Activated CD4-positive, CD25-positive, alpha-beta regulatory T cell treated with anti-CD3 and anti-CD28 coated beads, Interleukin-2, amount 50 U/mL, for 24 hours (primary cell): ENCODE results near the gene TMEM88.
"Not testable (repeated sequence)": the region's sequence is repeated elsewhere in the genome, so short reads cannot be mapped to it uniquely, and the experiment has no call there.

Experiments used
- ATAC-seq, 2 donors: fragments of 150-1000 bp; cut with Tn5 transposase; one replicate each; pipeline ENCODE4 v1.10.0; 2021; ENCODE audit warnings: mild to moderate bottlenecking in 1 of 2, moderate library complexity in 1 of 2

TMEM88 gene, protein sequence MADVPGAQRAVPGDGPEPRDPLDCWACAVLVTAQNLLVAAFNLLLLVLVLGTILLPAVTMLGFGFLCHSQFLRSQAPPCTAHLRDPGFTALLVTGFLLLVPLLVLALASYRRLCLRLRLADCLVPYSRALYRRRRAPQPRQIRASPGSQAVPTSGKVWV

DNA sequence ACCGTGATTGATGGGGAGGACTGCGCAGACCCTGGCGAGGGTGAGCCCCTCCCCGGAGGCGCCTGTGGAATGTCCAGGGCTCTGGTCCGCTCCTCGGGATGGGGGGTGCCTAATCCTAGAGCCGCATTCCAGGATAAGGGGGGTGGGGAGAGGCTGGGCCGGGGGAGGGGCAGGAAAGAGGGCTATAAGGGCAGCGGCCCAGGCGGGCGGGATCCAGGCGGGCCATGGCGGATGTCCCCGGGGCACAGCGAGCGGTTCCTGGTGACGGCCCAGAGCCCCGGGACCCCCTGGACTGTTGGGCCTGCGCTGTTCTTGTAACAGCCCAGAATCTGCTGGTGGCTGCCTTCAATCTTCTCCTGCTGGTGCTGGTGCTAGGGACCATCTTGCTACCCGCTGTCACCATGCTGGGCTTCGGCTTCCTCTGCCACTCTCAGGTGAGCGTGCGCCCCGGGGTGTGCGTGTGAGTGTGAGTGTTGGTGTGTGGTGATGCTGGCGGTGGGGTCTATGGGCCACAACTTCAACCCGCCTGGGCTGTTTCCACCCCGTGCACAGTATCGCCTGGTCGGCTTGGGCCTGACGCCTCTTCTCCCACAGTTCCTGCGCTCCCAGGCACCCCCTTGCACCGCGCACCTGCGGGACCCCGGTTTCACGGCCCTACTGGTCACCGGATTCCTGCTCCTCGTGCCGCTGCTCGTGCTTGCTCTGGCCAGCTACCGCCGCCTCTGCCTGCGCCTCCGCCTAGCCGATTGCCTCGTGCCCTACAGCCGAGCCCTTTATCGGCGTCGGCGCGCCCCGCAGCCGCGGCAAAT, at the start of gene TMEM88:
TMEM88 (plus strand) TSS at position 216 of the 809 bp plus-strand sequence; CDS start at position 225, 9 bp downstream.
- ATAC-seq: no peak

DNA sequence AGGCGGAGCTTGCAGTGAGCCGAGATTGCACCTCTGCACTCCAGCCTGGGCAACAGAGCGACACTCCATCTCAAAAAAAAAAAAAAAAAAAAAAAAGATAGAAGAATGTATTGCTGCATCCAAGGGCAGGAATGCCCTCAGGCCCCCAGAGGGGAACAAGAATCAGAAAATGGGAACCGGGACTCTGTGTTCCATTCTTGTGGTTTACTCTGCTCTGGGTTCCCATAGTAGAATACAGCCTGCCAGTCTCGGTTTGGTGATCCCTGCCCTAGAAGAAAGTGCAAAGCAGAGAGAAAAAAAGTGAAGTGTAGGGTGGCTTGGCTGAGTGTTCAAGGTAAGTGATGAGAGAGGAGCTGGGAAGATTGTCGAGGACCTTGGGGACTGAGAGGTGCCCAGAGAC, 48.3 kb upstream of the TMEM88 start:
- no peak for ATAC-seq

DNA sequence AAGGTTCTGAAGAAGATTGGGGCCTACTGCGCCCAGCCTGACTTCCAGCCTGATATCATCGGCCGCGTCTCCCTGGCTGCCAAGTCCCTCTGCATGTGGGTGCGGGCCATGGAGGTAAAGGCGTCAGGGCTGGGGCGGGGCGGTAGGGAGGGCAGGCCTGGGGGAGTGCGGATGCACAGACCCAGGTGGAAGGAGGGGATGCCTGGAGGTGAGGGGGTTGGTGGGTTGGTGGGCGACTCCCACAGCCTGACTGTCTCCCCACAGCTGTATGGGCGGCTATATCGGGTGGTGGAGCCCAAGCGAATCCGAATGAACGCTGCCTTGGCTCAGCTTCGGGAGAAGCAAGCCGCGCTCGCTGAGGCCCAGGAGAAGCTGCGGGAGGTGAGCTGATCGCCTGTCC, 47.7 kb upstream of the TMEM88 start:
- no peak for ATAC-seq

DNA sequence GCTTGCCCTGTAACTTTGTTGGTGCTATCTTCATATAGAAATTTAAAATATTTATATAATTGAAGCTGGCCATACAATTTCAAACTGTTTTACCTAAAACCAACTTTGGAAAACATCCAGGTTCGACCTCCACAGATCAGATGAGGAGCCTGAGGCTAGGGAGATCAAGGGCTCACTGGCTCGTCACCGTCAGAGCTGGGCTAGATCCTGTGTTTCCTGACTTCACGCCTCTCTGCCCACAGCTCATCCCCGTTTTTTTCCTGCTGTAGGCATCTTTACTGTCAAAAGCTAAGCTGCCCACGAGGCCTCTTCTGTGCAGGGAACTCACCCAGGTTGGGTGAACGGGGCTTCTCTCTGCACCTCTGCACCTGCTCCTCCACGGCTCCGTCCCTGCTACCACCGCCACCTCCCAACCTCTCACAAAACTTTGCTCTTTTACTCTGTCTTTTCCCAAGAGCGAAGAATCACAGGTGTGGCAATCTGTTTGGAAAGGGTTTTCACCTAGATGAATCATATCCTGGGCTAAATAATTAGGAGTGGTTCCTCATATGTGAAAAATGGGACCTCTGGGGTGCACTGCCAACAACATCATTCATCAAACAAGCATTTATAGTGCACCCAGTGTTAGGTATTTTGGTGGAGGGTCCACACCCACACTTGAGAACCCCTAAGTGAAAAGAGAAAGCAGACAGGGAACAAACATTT, 45.6 kb upstream of the TMEM88 start:
- no peak for ATAC-seq

DNA sequence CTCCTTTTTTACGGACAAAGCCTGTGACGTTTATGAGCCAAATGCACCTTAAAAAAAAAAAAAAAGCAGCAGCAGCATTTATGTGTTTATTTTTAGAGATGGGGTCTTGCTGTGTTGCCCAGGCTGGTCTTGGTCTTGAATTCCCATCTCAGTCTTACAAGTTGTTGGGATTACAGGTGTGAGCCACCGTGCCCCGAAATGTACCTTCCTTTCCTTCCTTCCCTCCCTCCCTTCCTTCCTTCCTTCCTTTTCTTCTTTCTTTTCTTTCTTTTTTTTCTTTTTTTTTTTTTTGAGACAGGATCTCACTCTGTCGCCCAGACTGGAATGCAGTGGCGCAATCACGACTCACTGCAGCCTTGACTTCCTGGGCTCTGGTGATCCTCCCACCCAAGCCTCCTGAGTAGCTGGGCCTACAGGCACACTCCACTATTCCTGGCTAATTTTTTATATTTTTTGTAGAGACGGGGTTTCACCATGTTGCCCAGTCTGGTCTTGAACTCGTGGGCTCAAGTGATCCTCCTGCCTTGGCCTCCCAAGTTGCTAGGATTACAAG, 45.0 kb upstream of the TMEM88 start:
- not testable (repeated sequence) for ATAC-seq

DNA sequence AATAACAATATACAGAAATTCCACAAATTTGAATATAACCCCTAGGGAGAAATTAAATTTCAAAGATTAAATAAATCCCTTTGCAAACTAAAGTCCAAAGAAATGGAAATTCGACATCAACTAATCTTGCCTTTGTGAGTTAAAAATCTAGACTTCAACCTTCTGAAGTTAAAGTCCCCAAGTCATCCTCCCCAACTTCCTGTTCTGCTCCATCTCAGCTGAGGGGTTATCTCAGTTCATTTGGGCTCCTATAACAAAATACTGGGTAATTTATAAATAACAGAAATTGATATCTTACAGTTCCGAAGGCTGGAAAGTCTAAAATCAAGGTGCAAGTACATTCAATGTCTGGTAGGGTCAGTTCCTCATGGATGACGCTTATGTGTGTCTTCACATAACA, 43.6 kb upstream of the TMEM88 start:
- ATAC-seq: no peak

DNA sequence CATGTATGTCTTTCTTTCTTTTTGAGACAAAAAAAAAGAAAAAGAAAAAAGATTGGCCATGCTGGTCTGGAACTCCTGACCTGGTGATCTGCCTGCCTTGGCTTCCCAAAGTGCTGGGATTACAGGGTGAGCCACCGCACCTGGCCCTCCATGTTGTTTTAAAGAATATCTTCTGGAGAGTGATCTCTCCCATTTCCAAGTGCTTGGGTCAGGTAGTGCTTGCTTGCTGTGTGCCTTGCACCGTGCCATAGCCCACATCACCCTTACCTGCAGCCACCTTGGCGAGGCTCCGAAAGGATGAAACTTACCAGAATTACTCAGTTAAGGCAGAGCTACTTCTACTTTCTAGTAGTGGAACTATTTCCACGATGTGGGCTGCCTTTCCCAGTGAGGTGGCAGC, 39.9 kb upstream of the TMEM88 start:
- ATAC-seq: no peak

DNA sequence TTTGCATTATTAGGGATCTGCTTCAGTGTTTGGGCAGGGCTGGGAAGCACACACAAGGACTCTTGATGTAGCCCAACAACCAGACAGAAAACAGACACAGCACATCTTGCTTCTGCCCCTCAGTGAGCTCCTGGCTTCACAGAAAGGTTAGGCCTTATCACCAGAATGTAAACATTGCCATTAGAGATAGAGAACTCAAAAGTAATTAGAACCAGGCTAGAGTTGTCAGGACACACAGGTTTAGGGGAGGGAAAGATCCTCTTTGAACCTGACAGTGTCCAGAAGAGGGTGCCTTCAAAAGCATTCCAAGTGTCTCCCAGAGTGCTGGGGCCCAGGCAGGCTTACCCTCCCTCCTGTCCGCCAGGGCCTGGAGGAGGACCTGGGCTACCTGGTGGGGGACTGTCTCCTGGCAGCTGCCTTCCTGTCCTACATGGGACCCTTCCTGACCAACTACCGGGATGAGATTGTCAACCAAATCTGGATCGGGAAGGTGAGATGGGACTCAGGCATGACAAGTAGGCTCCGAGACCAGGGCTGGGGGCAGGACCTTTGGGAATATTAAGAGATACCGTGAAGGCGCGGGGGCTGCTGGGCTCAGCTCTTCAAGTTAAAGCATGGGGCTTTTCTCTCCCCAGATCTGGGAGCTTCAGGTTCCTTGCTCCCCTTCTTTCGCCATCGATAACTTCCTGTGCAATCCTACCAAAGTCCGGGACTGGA, 37.8 kb upstream of the TMEM88 start:
- no peak for ATAC-seq

DNA sequence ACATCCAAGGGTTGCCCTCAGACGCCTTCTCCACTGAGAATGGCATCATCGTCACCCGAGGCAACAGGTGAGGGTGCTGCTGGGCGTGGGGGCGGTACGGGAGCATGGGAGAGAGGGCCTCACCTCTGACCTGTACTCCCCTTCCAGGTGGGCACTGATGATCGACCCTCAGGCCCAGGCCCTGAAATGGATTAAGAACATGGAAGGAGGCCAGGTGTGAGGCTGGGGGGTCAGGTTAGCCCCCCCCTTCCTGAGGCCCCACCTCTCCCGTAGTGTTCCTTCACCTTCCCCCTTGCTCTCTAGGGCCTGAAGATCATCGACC, 37.3 kb upstream of the TMEM88 start:
- no peak for ATAC-seq

DNA sequence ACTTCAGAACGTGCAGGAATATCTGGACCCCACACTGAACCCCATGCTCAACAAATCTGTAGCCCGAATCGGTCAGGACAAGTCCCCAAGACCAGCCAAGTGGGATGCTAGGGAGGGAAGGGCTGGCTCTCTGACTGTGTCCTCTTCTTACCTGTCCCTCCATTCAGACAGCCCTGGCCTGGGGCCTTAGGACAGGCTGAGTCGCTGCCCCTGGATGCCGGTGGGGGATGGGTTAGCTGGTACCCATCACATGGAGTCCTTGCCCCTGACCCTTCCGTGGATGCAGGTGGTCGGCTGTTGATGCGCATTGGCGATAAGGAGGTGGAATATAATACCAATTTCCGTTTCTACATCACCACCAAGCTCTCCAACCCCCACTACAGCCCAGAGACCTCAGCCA, 36.8 kb upstream of the TMEM88 start:
- ATAC-seq: no peak

DNA sequence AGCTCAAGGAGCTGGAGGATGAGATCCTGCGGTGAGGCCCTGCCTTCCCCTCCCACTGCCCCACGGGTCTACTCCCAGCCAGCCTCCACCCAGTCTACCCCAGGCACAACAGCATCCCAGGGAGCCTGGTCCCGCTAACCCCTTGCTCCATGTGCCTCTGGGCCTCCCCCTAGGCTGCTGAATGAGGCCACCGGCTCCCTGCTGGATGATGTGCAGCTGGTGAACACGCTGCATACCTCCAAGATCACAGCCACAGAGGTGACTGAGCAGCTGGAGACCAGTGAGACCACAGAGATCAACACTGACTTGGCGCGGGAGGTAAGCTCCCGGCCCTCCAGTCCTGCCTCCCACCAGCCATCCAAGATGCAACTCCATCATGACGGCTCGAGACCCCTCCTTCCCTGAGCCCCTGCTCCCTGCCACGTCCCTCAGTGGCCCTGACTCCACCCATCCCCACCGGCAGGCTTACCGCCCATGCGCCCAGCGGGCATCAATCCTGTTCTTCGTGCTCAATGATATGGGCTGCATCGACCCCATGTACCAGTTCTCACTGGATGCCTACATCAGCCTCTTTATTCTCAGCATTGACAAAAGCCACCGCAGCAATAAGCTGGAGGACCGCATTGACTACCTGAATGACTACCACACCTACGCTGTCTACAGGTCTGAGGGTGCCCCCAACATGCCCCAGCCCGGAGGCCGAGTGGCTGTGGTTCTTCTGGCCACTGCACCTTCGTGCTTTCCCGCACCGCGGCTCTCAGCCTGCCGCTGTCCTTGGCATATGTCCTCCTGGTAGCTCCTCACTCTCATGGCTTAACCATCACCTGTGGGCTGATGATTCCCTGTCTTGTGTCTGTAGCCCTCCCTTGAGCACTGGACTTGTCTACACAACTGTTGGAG, 35.9 kb upstream of the TMEM88 start:
- ATAC-seq: no peak

DNA sequence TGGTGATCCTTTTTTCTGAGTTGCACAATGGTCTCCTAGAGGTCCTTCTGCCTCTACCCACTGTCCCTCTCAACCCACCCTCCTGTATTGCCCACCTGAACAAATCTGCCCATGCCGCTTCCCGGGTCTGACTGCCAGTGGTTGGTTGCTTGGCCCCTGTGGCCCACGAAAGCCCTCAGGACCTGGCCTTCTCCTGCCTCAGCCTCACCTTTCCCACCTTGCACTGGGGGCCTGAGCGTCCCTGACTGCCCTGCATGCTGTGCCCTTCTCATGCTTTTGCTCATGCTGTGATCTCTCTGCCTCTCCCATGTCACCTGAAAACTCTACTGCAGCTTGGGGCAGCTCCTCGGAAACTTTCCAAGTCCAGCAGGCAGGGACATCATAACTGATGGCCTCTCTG, 34.6 kb upstream of the TMEM88 start:
- ATAC-seq: no peak

DNA sequence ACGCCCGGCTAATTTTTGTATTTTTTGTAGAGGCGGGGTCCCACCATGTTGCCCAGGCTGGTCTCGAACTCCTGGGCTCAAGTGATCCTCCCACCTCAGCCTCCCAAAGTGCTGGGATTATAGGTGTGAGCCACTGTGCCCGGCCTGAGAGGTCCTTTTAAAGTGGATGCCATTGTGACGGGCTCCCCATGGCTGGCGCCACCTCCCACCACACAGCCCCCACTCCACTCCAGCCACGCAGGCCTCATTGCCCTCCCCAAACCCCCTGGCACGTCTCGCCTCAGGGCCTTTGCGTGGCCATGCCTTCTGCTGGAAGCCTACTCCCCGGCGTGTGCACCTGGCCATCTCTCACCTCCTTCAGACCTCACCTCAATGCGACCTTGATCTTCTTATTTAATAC, 32.7 kb upstream of the TMEM88 start:
- no peak for ATAC-seq

DNA sequence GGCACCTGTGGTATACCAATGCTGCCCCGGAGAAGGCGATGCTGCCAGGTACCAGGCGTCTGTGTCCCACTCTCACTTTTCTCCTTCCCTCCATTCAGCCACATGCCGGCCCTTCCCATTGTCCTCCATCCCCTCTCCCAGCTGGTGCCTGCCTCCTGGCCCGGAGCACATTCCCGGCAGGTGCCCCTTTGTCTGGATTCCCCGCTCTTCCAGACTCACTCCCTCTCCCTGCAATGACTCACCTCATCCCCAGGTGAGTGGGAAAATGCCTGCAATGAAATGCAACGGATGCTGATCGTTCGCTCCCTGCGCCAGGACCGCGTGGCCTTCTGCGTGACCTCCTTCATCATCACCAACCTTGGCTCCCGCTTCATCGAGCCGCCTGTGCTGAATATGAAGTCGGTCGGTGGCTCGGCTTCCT, 31.3 kb upstream of the TMEM88 start:
- no peak for ATAC-seq

DNA sequence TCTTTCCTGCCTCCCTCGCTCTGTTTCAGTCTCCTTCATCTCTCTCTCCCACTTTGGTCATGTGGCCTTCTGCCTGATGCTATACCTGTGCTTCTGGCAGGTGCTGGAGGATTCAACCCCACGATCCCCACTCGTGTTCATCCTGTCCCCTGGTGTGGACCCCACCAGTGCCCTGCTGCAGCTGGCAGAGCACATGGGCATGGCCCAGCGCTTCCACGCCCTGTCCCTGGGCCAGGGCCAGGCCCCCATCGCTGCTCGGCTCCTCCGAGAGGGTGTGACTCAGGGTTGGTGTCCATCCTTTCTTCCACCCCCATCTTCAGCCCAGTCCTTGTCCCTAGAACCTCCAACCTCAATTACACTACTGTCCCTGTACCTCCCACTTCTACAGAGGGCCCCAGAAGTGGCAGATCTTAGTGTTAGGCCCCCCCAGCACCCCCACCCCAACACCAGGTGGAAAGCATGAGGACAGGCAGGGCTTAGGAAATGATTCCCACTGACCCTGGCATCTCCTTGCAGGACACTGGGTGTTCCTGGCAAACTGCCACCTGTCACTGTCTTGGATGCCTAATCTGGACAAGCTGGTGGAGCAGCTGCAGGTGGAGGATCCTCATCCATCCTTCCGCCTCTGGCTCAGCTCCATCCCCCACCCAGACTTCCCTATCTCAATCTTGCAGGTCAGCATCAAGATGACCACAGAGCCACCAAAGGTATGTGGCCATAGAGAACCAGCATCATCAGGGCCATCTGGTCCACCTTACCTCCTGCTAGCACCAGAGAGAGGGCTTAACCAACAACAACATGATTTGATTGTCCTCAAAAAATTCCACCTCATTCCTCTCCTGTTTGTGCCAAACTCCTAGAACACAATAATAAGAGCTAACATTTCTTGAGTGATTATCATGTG, 30.6 kb upstream of the TMEM88 start:
- ATAC-seq: no peak

DNA sequence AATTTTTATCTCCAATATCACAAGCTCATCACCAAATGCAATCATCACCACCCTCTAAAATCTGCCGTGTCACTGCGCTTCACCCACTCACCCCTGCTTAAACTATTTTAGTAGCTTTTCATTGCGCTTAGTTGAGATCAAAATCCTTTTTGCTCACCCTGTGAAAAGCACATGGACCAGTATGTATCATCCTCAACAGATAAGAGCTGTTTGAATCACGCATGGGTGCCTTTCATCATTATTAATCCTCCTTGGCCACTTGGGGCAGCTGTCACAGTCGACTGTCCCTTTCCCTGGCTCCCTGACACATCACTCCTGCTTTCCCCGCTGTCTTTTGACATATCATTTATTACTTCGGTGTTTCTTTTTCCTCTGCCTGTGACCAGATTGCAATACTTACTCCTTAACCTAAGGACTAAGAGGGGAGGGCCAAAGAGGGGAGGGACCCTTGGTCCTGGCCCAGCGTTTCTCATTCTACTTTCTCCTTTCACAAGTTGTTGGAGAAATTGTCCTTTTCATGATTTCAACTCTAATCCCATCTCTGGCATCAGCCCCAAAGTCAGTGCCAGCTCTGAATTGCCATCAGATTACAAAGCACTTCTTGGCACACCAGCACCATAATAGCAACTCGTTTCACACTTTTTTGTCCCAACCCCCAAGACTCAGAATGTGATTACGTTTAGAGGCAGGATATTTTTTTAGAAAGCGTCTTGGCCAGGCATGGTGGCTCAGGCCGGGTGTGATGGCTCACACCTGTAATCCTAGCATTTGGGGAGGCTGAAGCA, 29.5 kb upstream of the TMEM88 start:
- ATAC-seq: peak; percentile 55 to 70

DNA sequence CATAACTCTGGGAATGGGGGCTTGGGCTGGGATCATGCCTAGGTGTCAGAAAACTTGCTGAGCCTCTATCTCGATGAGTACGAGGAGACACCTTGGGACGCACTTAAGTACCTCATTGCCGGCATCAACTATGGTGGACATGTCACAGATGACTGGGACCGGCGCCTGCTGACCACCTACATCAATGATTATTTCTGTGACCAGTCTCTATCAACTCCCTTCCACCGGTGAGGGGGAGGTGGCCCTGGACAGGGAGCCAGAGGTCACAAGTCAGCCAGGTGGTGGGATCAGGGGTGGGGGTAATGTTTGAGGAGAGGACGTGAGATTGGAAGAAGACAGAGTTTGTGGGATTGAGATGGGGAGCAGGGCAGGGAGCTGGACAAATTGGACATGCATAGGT, 24.2 kb upstream of the TMEM88 start:
- no peak for ATAC-seq

DNA sequence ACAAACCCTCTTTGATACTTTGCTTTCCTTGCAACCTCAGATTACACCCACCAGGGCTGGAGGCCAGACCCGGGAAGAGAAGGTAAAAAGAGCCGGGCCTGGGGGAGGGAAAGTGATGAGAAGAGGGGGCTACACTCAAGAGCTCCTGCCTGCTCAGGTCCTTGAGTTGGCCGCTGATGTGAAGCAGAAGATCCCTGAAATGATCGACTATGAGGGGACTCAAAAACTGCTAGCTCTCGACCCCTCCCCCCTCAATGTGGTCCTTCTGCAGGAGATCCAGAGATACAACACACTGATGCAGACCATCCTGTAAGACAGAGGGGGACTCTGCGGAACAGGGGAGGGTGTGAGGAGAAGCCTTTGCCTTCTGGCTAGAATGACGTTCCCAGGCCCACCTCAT, 23.6 kb upstream of the TMEM88 start:
- no peak for ATAC-seq

DNA sequence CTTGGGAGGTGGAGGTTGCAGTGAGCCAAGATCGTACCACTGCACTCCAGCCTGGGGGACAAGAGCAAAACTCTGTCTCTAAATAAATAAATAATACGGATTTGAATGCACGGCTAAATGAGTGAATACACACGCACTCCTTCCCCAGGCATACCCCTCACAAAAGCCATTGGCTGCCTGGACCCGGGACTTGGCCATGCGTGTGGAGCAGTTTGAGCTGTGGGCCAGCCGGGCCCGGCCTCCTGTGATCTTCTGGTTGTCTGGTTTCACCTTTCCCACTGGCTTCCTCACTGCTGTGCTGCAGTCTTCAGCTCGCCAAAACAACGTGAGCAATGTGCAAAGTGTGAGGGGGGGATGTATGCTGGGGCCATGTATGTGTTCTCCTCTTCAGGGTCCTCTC, 22.4 kb upstream of the TMEM88 start:
- ATAC-seq: no peak
